ACC112 (cell line): ENCODE results near the gene CERS6.

ENCODE experiments used
- H2AFZ ChIP-seq: fragments of 200-600 bp; sonication (generic); one replicate; pipeline ENCODE4 v1.6.0; 2017; ENCODE audit warnings: antibody characterized with exemption, low read length; ENCODE audit not compliant: unreplicated experiment
- H3K27ac ChIP-seq: fragments of 200-600 bp; sonication (generic); 2 replicates; pipeline ENCODE4 v1.5.1; 2014; ENCODE audit warnings: low read depth, mild to moderate bottlenecking, antibody characterized with exemption, low read length, moderate library complexity
- H3K27me3 ChIP-seq: fragments of 200-600 bp; sonication (generic); 2 replicates; pipeline ENCODE4 v1.6.1; 2014; ENCODE audit warnings: mild to moderate bottlenecking, antibody characterized with exemption, low read length, moderate library complexity, mixed read lengths; ENCODE audit not compliant: insufficient read depth
- H3K36me3 ChIP-seq: fragments of 200-600 bp; sonication (generic); 2 replicates; pipeline ENCODE4 v1.6.1; 2016; ENCODE audit warnings: mild to moderate bottlenecking, antibody characterized with exemption, low read length, moderate library complexity, mixed read lengths; ENCODE audit not compliant: insufficient read depth
- H3K4me1 ChIP-seq: fragments of 200-600 bp; sonication (generic); one replicate; pipeline ENCODE4 v1.6.1; 2016; ENCODE audit warnings: low read length, mixed read lengths; ENCODE audit not compliant: insufficient read depth, unreplicated experiment, control insufficient read depth
- H3K4me3 ChIP-seq: fragments of 200-600 bp; sonication (generic); 2 replicates; pipeline ENCODE4 v1.5.1; 2014; ENCODE audit warnings: mild to moderate bottlenecking, low read depth, low read length
- H3K79me2 ChIP-seq: fragments of 200-600 bp; sonication (generic); one replicate; pipeline ENCODE4 v1.6.0; 2016; ENCODE audit warnings: low read length; ENCODE audit not compliant: control insufficient read depth, unreplicated experiment, insufficient read depth

The CERS6 gene

GRCh38 chr2:168639441-168639898 is 183.4 kb downstream of the CERS6 start:
- Histone ChIP-seq H3K79me2 (no peaks in the 10 kb centered on the region), H2AFZ (no peak overlapping the region), H3K4me3 (no peak overlapping the region), H3K4me1 (no peaks in the 10 kb centered on the region), H3K27me3 (no peaks in the 10 kb centered on the region), H3K36me3 (no peaks in the 10 kb centered on the region), H3K27ac (no peak overlapping the region)

GRCh38 chr2:168640039-168640438 is 184.0 kb downstream of the CERS6 start:
- Histone ChIP-seq H3K27ac (no peak overlapping the region), H2AFZ (no peak overlapping the region), H3K4me3 (no peak overlapping the region), H3K27me3 (no peaks in the 10 kb centered on the region), H3K4me1 (no peaks in the 10 kb centered on the region), H3K36me3 (no peaks in the 10 kb centered on the region), H3K79me2 (no peaks in the 10 kb centered on the region)

GRCh38 chr2:168641636-168642035 is 185.6 kb downstream of the CERS6 start:
- no peak overlapping the region for H3K4me3 ChIP-seq
- H2AFZ ChIP-seq: no peak overlapping the region
- H3K4me1 ChIP-seq: no peaks in the 10 kb centered on the region
- H3K36me3 ChIP-seq: no peaks in the 10 kb centered on the region
- H3K79me2 ChIP-seq: no peaks in the 10 kb centered on the region
- no peak overlapping the region for H3K27ac ChIP-seq
- H3K27me3 ChIP-seq: no peaks in the 10 kb centered on the region

GRCh38 chr2:168642873-168643272 is 186.8 kb downstream of the CERS6 start:
- Histone ChIP-seq H2AFZ (no peak overlapping the region), H3K4me3 (no peak overlapping the region), H3K27ac (no peak overlapping the region), H3K27me3 (no peaks in the 10 kb centered on the region), H3K79me2 (peaks cover under 1% of the 10 kb centered on the region), H3K4me1 (no peaks in the 10 kb centered on the region), H3K36me3 (no peaks in the 10 kb centered on the region)

GRCh38 chr2:168643979-168644378 is 187.9 kb downstream of the CERS6 start:
- H3K27me3 ChIP-seq: no peaks in the 10 kb centered on the region
- no peak overlapping the region for H3K4me3 ChIP-seq
- no peaks in the 10 kb centered on the region for H3K4me1 ChIP-seq
- no peak overlapping the region for H3K27ac ChIP-seq
- H3K36me3 ChIP-seq: no peaks in the 10 kb centered on the region
- no peak overlapping the region for H2AFZ ChIP-seq
- peaks cover 2% of the 10 kb centered on the region for H3K79me2 ChIP-seq

GRCh38 chr2:168645696-168646338 is 189.7 kb downstream of the CERS6 start:
- H3K27ac ChIP-seq: no peak overlapping the region
- H3K36me3 ChIP-seq: no peaks in the 10 kb centered on the region
- H3K4me3 ChIP-seq: no peak overlapping the region
- H3K27me3 ChIP-seq: no peaks in the 10 kb centered on the region
- no peaks in the 10 kb centered on the region for H3K4me1 ChIP-seq
- peaks cover 2% of the 10 kb centered on the region for H3K79me2 ChIP-seq
- H2AFZ ChIP-seq: no peak overlapping the region

GRCh38 chr2:168649105-168649504 is 193.0 kb downstream of the CERS6 start:
- Histone ChIP-seq H2AFZ (no peak overlapping the region), H3K27me3 (no peaks in the 10 kb centered on the region), H3K36me3 (no peaks in the 10 kb centered on the region), H3K27ac (no peak overlapping the region), H3K4me3 (no peak overlapping the region), H3K79me2 (peaks cover 2% of the 10 kb centered on the region), H3K4me1 (no peaks in the 10 kb centered on the region)

- H3K79me2 ChIP-seq: peaks cover 2% of the 10 kb centered on the region
- H2AFZ ChIP-seq: no peak overlapping the region
- no peaks in the 10 kb centered on the region for H3K4me1 ChIP-seq
- H3K36me3 ChIP-seq: no peaks in the 10 kb centered on the region
- H3K27me3 ChIP-seq: no peaks in the 10 kb centered on the region
- no peak overlapping the region for H3K4me3 ChIP-seq
- H3K27ac ChIP-seq: no peak overlapping the region
Observed at GRCh38 chr2:168649562-168649961, 193.5 kb downstream of the CERS6 start.

- H3K79me2 ChIP-seq: peaks cover 2% of the 10 kb centered on the region
- H3K27me3 ChIP-seq: no peaks in the 10 kb centered on the region
- H3K4me1 ChIP-seq: no peaks in the 10 kb centered on the region
- no peak overlapping the region for H2AFZ ChIP-seq
- no peaks in the 10 kb centered on the region for H3K36me3 ChIP-seq
- no peak overlapping the region for H3K27ac ChIP-seq
- no peak overlapping the region for H3K4me3 ChIP-seq
Observed at GRCh38 chr2:168650139-168650538, 194.1 kb downstream of the CERS6 start.

GRCh38 chr2:168650781-168651180 is 194.7 kb downstream of the CERS6 start:
- peaks cover 2% of the 10 kb centered on the region for H3K79me2 ChIP-seq
- no peak overlapping the region for H3K27ac ChIP-seq
- no peak overlapping the region for H3K4me3 ChIP-seq
- no peaks in the 10 kb centered on the region for H3K27me3 ChIP-seq
- no peak overlapping the region for H2AFZ ChIP-seq
- peaks cover 1% of the 10 kb centered on the region; the same call in 1 of the 2 replicates for H3K36me3 ChIP-seq
- H3K4me1 ChIP-seq: no peaks in the 10 kb centered on the region
